Liver (tissue), 9 donors: Measurements from ENCODE around the gene RASA3. TPM values are rescaled to one million over a fixed set of nuclear protein-coding genes. Genes with fewer than 3 reads are reported as not detected.

ENCODE experiments used
- DNase-seq: peaks from one replicate; pipeline ENCODE4 v3.0.0-alpha.2; 2017; ENCODE audit warnings: low spot score
- H3K27ac ChIP-seq, 2 donors: one replicate each; pipeline ENCODE4 v1.7.0; 2013; ENCODE audit warnings: inconsistent platforms in 2 of 2, low read length in 2 of 2, control low read depth in 1 of 2, low read depth in 1 of 2, mild to moderate bottlenecking in 1 of 2
- H3K27me3 ChIP-seq, 4 donors: one replicate each; pipeline versions ENCODE4 v1.6.1 to v1.7.0; 2013; ENCODE audit warnings: low read length in 3 of 4, inconsistent platforms in 1 of 4, mild to moderate bottlenecking in 1 of 4, moderate library complexity in 1 of 4; ENCODE audit not compliant: control insufficient read depth in 4 of 4, insufficient read depth in 4 of 4
- H3K36me3 ChIP-seq, 4 donors: one replicate each; pipeline versions ENCODE4 v1.6.1 to v1.7.0; 2013; ENCODE audit warnings: low read length in 3 of 4, mild to moderate bottlenecking in 3 of 4, low read depth in 1 of 4, moderate library complexity in 1 of 4; ENCODE audit not compliant: control insufficient read depth in 4 of 4, insufficient read depth in 3 of 4
- H3K4me1 ChIP-seq, 4 donors: one replicate each; pipeline versions ENCODE4 v1.6.1 to v1.7.0; 2013; ENCODE audit warnings: low read length in 3 of 4, mild to moderate bottlenecking in 3 of 4, moderate library complexity in 1 of 4; ENCODE audit not compliant: control insufficient read depth in 4 of 4, insufficient read depth in 4 of 4
- H3K4me3 ChIP-seq, 3 donors: one replicate each; pipeline versions ENCODE4 v1.6.1 to v1.7.0; 2013; ENCODE audit warnings: low read length in 3 of 3, control low read depth in 1 of 3, low read depth in 1 of 3, mild to moderate bottlenecking in 1 of 3
- H3K9ac ChIP-seq, 2 donors: one replicate each; pipeline ENCODE4 v1.7.0; 2013; ENCODE audit warnings: low read length in 2 of 2, mild to moderate bottlenecking in 2 of 2, moderate library complexity in 2 of 2, control low read depth in 1 of 2, low read depth in 1 of 2
- H3K9me3 ChIP-seq, 4 donors: one replicate each; pipeline versions ENCODE4 v1.6.1 to v1.7.0; 2013; ENCODE audit warnings: low read length in 3 of 4; ENCODE audit not compliant: control insufficient read depth in 4 of 4
- ATF3 ChIP-seq: IDR thresholded peaks from 2 replicates; pipeline ENCODE4 v1.6.1; 2016; ENCODE audit warnings: antibody characterized with exemption
- CTCF ChIP-seq: fragments of 150-350 bp; IDR thresholded peaks from 2 replicates; pipeline ENCODE4 v1.5.1; 2017; ENCODE audit warnings: improper control_type of control experiment, low read depth, low read length; ENCODE audit not compliant: missing input control
- FOXA1 ChIP-seq: IDR thresholded peaks from 2 replicates; pipeline ENCODE4 v1.6.1; 2016; ENCODE audit warnings: antibody characterized with exemption
- HNF4G ChIP-seq: IDR thresholded peaks from 2 replicates; pipeline ENCODE4 v1.6.1; 2016; ENCODE audit warnings: antibody characterized with exemption
- RAD21 ChIP-seq, 2 donors: IDR thresholded peaks; 2 replicates each; pipeline ENCODE4 v1.6.1; 2016; ENCODE audit warnings: antibody characterized with exemption in 2 of 2, mild to moderate bottlenecking in 2 of 2
- REST ChIP-seq: IDR thresholded peaks from 2 replicates; pipeline ENCODE4 v1.6.1; 2016; ENCODE audit warnings: antibody characterized with exemption, mild to moderate bottlenecking
- RXRA ChIP-seq, 2 donors: IDR thresholded peaks; 2 replicates each; pipeline ENCODE4 v1.6.1; 2017 to 2018; ENCODE audit warnings: antibody characterized with exemption in 2 of 2, mild to moderate bottlenecking in 1 of 2
- WGBS: extraction: QIAGEN DNeasy Blood & Tissue Kit; methylation state at CpG from one replicate; pipeline ENCODE4 v1.1.7; 2013; 5-methylcytosine and 5-hydroxymethylcytosine counted together
- polyA plus RNA-seq, 2 donors: library from polyadenylated mRNA; stranded (reverse) in 1 of 2; unstranded in 1 of 2; fragments of 200-250 nt in 1 of 2; fragments of >200 nt in 1 of 2; fragmentation: Nextera tagmentation in 1 of 2; extraction: Ambion mirVana in 1 of 2; gene quantifications; one replicate each; pipeline versions ENCODE4 v1.2.1 to v1.2.3, GENCODE V29; 2013 to 2015
- total RNA-seq, 2 donors: library from RNA; depleted of rRNA; stranded (reverse); fragments of >200 nt; gene quantifications; one replicate each; pipeline ENCODE4 v1.2.3, GENCODE V29; 2014
- donor health status: healthy.
- donor health status: healthy.
- donor health status: healthy.
- donor health status: healthy.
- donor health status: healthy.

RASA3 gene
- total and polyA plus RNA-seq, 4 donors: 0.64 to 5.9 (median 3.8) TPM

GRCh38 chr13:113952151-113952982 is 180.1 kb downstream of the RASA3 start:
- H3K9me3 ChIP-seq: no peaks in the 10 kb centered on the region
- whole genome bisulfite sequencing: 91% methylated on average over 42 of the region's 42 CpGs

GRCh38 chr13:113951246-113951999 is 181.0 kb downstream of the RASA3 start:
- TF ChIP-seq CTCF: peak; percentile 86
- peak; percentile 89 to 92 for TF ChIP-seq RAD21 (IDR thresholded peaks at IDR 0.05)
- no peak for TF ChIP-seq ATF3
- peak; percentile 57 for TF ChIP-seq REST
- peak; percentile 58 for DNase-seq
- 50% methylated on average over 42 of the region's 42 CpGs for WGBS
- Histone ChIP-seq H3K4me3 (no peak overlapping the region), H3K4me1 (peaks cover 1 to 10% (median 5%) of the 10 kb centered on the region in 4 donors), H3K9ac (no peak overlapping the region), H3K9me3 (no peaks in the 10 kb centered on the region), H3K36me3 (no peaks in the 10 kb centered on the region), H3K27me3 (no peaks in the 10 kb centered on the region), H3K27ac (no peak overlapping the region)

More at GRCh38 chr13:113952151-113952982, 180.1 kb downstream of the RASA3 start:
- no peak overlapping the region for H3K27ac ChIP-seq
- TF ChIP-seq HNF4G: no peak
- TF ChIP-seq RXRA (IDR thresholded peaks at IDR 0.05): no peak
- no peak for TF ChIP-seq FOXA1
- peaks cover 1 to 10% (median 5%) of the 10 kb centered on the region in 4 donors for H3K4me1 ChIP-seq
- no peaks in the 10 kb centered on the region for H3K36me3 ChIP-seq
- H3K9ac ChIP-seq: no peak overlapping the region
- no peak overlapping the region for H3K4me3 ChIP-seq
- H3K27me3 ChIP-seq: no peaks in the 10 kb centered on the region
- DNase-seq: no peak
